SU-DHL-6 (cell line): ENCODE measurements around the gene ANKRD44.
A peak's percentile ranks its signal among the peaks of the same experiment; 100 is the strongest.

ENCODE experiments used
- H2AFZ ChIP-seq: fragments of 200-600 bp; sonication (generic); 2 replicates; pipeline ENCODE4 v1.6.1; 2014; ENCODE audit warnings: low read depth, mild to moderate bottlenecking, moderate library complexity, mixed read lengths, antibody characterized with exemption, low read length; ENCODE audit not compliant: severe bottlenecking
- H3F3A ChIP-seq: fragments of 200-600 bp; shearing (Covaris generic); 2 replicates; pipeline ENCODE4 v1.6.0; 2016; ENCODE audit warnings: antibody characterized with exemption, mild to moderate bottlenecking; ENCODE audit not compliant: insufficient read depth
- H3K27ac ChIP-seq: fragments of 200-600 bp; sonication (generic); 2 replicates; pipeline ENCODE4 v1.5.1; 2016; ENCODE audit warnings: low read depth, mild to moderate bottlenecking, low read length, moderate library complexity, mixed read lengths
- H3K27me3 ChIP-seq: fragments of 200-600 bp; sonication (generic), shearing (Covaris generic); 2 replicates; pipeline ENCODE4 v1.6.0; 2014; ENCODE audit warnings: mild to moderate bottlenecking, low read length
- H3K36me3 ChIP-seq: fragments of 200-600 bp; sonication (generic); 2 replicates; pipeline ENCODE4 v1.6.1; 2014; ENCODE audit warnings: mild to moderate bottlenecking, low read length, mixed read lengths
- H3K4me2 ChIP-seq: fragments of 300-600, 200-600 bp; shearing (Covaris generic), sonication (generic); 2 replicates; pipeline ENCODE4 v1.6.0; 2014; ENCODE audit warnings: low read length, low read depth, mild to moderate bottlenecking; ENCODE audit not compliant: poor library complexity, severe bottlenecking
- H3K4me3 ChIP-seq: fragments of 200-600 bp; sonication (generic); 2 replicates; pipeline ENCODE4 v1.5.1; 2014; ENCODE audit warnings: antibody characterized with exemption, low read length, mild to moderate bottlenecking, mixed read lengths; ENCODE audit not compliant: insufficient read depth, poor library complexity, severe bottlenecking
- H3K79me2 ChIP-seq: fragments of 200-600 bp; sonication (generic); 2 replicates; pipeline ENCODE4 v1.6.1; 2014; ENCODE audit warnings: mild to moderate bottlenecking, low read length, moderate library complexity; ENCODE audit not compliant: insufficient read depth
- H3K9ac ChIP-seq: fragments of 200-600 bp; sonication (generic); 2 replicates; pipeline ENCODE4 v1.7.0; 2014; ENCODE audit warnings: mild to moderate bottlenecking, low read length
- H3K9me2 ChIP-seq: fragments of 200-600 bp; sonication (generic); replicated peaks from 2 replicates; pipeline ENCODE4 v1.6.1; 2014; ENCODE audit warnings: low read length; ENCODE audit not compliant: insufficient read depth
- H3K9me3 ChIP-seq: fragments of 200-600 bp; sonication (generic); 2 replicates; pipeline ENCODE4 v1.6.1; 2014; ENCODE audit warnings: low read length, mixed read lengths; ENCODE audit not compliant: insufficient read depth
- H4K20me1 ChIP-seq: fragments of 200-600 bp; sonication (generic); 2 replicates; pipeline ENCODE4 v1.6.1; 2014; ENCODE audit warnings: low read depth, mild to moderate bottlenecking, antibody characterized with exemption, low read length, moderate library complexity, mixed read lengths
- CTCF ChIP-seq: fragments of 200-600 bp; sonication (generic); IDR thresholded peaks from one replicate; pipeline ENCODE4 v1.5.1; 2017; ENCODE audit warnings: antibody characterized with exemption, mild to moderate bottlenecking, low read length, moderate library complexity; ENCODE audit not compliant: insufficient read depth, poor library complexity, severe bottlenecking
- EZH2phosphoT487 ChIP-seq: fragments of 200-600 bp; sonication (generic), shearing (Covaris generic); conservative IDR thresholded peaks from 2 replicates; pipeline ENCODE4 v1.6.1; 2018; ENCODE audit warnings: mild to moderate bottlenecking, antibody characterized with exemption, low read length, moderate library complexity, mixed read lengths

Gene ANKRD44

GRCh38 chr2:197306024-197306695 is 4.4 kb downstream of the ANKRD44 start:
- Histone ChIP-seq H4K20me1 (0 out of 2 replicates have a peak, but pooled peaks cover 3% of the 10 kb centered on the region), H3K79me2 (peaks cover 85% of the 10 kb centered on the region), H3K4me3 (peak overlapping the region; percentile 25), H3K9me2 (no peaks in the 10 kb centered on the region), H3K4me2 (peak overlapping the region; percentile 88), H2AFZ (no peak overlapping the region), H3K9me3 (no peaks in the 10 kb centered on the region), H3K36me3 (no peaks in the 10 kb centered on the region; the same call in 1 of the 2 replicates), H3K9ac (peak overlapping the region; percentile 4), H3K27ac (peak overlapping the region; percentile 73), H3F3A (peaks cover 35% of the 10 kb centered on the region), H3K27me3 (no peaks in the 10 kb centered on the region)
- no peak for TF ChIP-seq CTCF
- no peak for TF ChIP-seq EZH2phosphoT487

GRCh38 chr2:197304556-197305011 is 6.0 kb downstream of the ANKRD44 start:
- H3K9me2 ChIP-seq: no peaks in the 10 kb centered on the region
- no peaks in the 10 kb centered on the region for H3K27me3 ChIP-seq
- no peaks in the 10 kb centered on the region for H3K9me3 ChIP-seq
- TF ChIP-seq EZH2phosphoT487 (no peak), CTCF (no peak)
- 0 out of 2 replicates have a peak, but pooled peaks cover 3% of the 10 kb centered on the region for H4K20me1 ChIP-seq
- 0 out of 2 replicates have a peak overlapping the region, but pooled peaks have one; percentile 16 for H3K9ac ChIP-seq
- peak overlapping the region; percentile 88 for H3K4me2 ChIP-seq
- H3K36me3 ChIP-seq: no peaks in the 10 kb centered on the region; the same call in 1 of the 2 replicates
- H3K79me2 ChIP-seq: peaks cover 95% of the 10 kb centered on the region
- no peak overlapping the region for H2AFZ ChIP-seq
- peaks cover 33% of the 10 kb centered on the region for H3F3A ChIP-seq
- H3K27ac ChIP-seq: peak overlapping the region; percentile 73; the same call in 1 of the 2 replicates
- no peak overlapping the region for H3K4me3 ChIP-seq

- Histone ChIP-seq H3K27me3 (no peaks in the 10 kb centered on the region), H2AFZ (no peak overlapping the region), H3K9me3 (no peaks in the 10 kb centered on the region), H3K9me2 (no peaks in the 10 kb centered on the region), H3K4me2 (no peak overlapping the region), H3K9ac (no peak overlapping the region), H3F3A (peaks cover 30% of the 10 kb centered on the region), H3K79me2 (peaks cover 95% of the 10 kb centered on the region), H3K27ac (no peak overlapping the region), H4K20me1 (0 out of 2 replicates have a peak, but pooled peaks cover 2% of the 10 kb centered on the region), H3K4me3 (no peak overlapping the region), H3K36me3 (peaks cover 4% of the 10 kb centered on the region; the same call in 1 of the 2 replicates)
- TF ChIP-seq EZH2phosphoT487 (no peak), CTCF (no peak)
Observed at GRCh38 chr2:197300139-197300538, 10.4 kb downstream of the ANKRD44 start.
